ENCODE data around the gene ATP11A. TPM values are rescaled to one million over a fixed set of nuclear protein-coding genes. Genes with fewer than 3 reads are reported as not detected.

ATP11A gene
- total and polyA plus RNA-seq, 4 donors: 18.0 to 24.7 (median 21.5) TPM

DNA sequence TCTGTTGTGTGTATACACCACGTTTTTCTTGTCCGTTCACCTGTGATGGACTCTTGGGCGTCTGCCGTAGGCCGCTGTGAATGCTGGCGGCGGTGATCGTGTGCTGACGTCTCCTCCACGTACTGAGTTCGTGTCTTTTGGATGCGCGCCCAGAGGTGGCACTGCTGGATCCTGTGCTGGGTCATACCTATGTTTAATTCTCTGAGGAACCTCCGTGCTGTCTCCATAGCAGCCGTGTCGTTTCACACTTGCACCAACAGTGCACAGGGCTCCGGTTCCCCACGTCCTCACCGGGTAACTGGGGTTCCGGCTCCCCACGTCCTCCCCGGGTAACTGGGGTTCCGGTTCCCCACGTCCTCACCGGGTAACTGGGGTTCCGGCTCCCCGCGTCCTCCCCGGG, 56.2 kb downstream of the ATP11A start:
- WGBS (ENCODE audit: insufficient coverage): 96% methylated on average over 28 of the region's 29 CpGs
- H3K27ac ChIP-seq (ENCODE audit: low read depth, low read length): no peak overlapping the region
- H3K4me1 ChIP-seq (ENCODE audit: control insufficient read depth, insufficient read depth, low read length): peaks cover 20% of the 10 kb centered on the region
- no peaks in the 10 kb centered on the region for H3K36me3 ChIP-seq (ENCODE audit: control insufficient read depth, insufficient read depth, low read length)
- H3K9me3 ChIP-seq (ENCODE audit: control insufficient read depth, insufficient read depth, low read length): no peaks in the 10 kb centered on the region
- H3K27me3 ChIP-seq (ENCODE audit: control insufficient read depth, insufficient read depth, low read length): peaks cover 3% of the 10 kb centered on the region
- H3K4me3 ChIP-seq (ENCODE audit: low read depth, low read length): no peak overlapping the region
- DNase-seq (ENCODE audit: low read depth in 4 of 6, low spot score in 6 of 6): no peak

GRCh38 chr13:112747256-112747655, 57.4 kb downstream of the ATP11A start:
- Histone ChIP-seq H3K27me3 (ENCODE audit: control insufficient read depth, insufficient read depth, low read length) (peaks cover 3% of the 10 kb centered on the region), H3K36me3 (ENCODE audit: control insufficient read depth, insufficient read depth, low read length) (no peaks in the 10 kb centered on the region), H3K27ac (ENCODE audit: low read depth, low read length) (no peak overlapping the region), H3K9me3 (ENCODE audit: control insufficient read depth, insufficient read depth, low read length) (no peaks in the 10 kb centered on the region), H3K4me3 (ENCODE audit: low read depth, low read length) (no peak overlapping the region), H3K4me1 (ENCODE audit: control insufficient read depth, insufficient read depth, low read length) (peaks cover 12% of the 10 kb centered on the region)
- 32% methylated on average over 9 of the region's 9 CpGs for WGBS (ENCODE audit: insufficient coverage)
- DNase-seq (ENCODE audit: low read depth in 4 of 6, low spot score in 6 of 6): peak in 4 of 6 donors; percentile 43 to 83 (median 64)

DNA sequence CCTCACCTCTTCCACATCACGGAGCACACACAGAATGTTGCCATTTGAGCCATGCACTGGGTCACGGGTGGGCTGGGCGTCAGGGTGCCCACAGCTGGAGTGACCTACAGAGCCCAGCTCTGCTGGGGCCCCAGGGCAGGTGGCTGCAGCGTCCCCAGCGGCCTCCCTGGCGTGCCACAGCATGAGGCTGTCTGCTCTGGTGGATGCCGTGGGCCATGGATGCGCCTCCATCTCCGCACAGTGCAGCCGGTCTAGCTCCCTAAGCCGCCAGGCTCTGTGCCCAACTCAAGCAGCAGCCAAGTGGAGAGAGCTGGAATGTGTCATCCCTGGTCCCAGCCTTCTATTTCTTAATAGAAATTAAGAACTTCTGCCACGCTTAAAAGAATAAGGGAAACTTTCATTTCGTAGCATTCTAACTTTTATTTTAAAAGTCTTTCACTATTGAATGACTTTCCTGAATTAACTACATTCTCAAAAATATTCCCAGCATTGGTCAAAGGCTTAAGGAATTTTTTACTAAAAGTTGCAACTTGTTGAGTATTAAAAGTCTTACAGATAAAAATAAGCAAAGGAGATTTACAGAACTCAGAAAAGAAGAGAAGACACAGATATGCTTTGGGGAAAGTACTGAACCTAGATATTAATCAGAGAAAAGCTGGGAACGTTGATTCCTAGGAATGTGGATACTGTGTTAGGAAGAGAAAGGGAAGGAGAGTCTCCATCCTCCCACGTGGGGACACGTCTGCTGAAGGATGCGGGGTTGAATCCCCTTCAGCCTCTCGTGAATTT, 59.3 kb downstream of the ATP11A start:
- 83% methylated on average over 11 of the region's 18 CpGs for WGBS (ENCODE audit: insufficient coverage)
- Histone ChIP-seq H3K4me3 (ENCODE audit: low read depth, low read length) (no peak overlapping the region), H3K27me3 (ENCODE audit: control insufficient read depth, insufficient read depth, low read length) (peaks cover 3% of the 10 kb centered on the region), H3K4me1 (ENCODE audit: control insufficient read depth, insufficient read depth, low read length) (peaks cover 22% of the 10 kb centered on the region), H3K36me3 (ENCODE audit: control insufficient read depth, insufficient read depth, low read length) (no peaks in the 10 kb centered on the region), H3K27ac (ENCODE audit: low read depth, low read length) (no peak overlapping the region), H3K9me3 (ENCODE audit: control insufficient read depth, insufficient read depth, low read length) (no peaks in the 10 kb centered on the region)
- no peak for DNase-seq (ENCODE audit: low read depth in 4 of 6, low spot score in 6 of 6)

DNA sequence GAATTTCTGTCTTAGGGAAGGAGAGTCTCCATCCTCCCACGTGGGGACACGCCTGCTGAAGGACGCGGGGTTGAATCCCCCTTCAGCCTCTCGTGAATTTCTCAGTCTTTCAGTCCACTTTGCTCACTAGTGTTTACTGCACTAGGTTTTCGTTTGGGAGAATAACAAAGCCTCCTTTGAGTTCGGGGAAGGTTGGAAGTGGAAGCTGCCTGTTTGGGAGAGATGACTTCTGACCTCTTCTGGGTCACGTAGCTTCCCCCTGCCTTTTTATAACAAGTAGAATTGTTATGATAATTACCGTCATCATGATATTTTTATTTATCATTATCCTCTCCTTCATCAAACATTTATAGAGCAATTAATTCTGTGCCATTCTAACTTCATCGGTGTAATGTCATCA, 60.7 kb downstream of the ATP11A start:
- no peak for DNase-seq (ENCODE audit: low read depth in 4 of 6, low spot score in 6 of 6)
- no peak overlapping the region for H3K27ac ChIP-seq (ENCODE audit: low read depth, low read length)
- peaks cover 3% of the 10 kb centered on the region for H3K27me3 ChIP-seq (ENCODE audit: control insufficient read depth, insufficient read depth, low read length)
- peaks cover 26% of the 10 kb centered on the region for H3K4me1 ChIP-seq (ENCODE audit: control insufficient read depth, insufficient read depth, low read length)
- no peaks in the 10 kb centered on the region for H3K9me3 ChIP-seq (ENCODE audit: control insufficient read depth, insufficient read depth, low read length)
- peaks cover 5% of the 10 kb centered on the region for H3K36me3 ChIP-seq (ENCODE audit: control insufficient read depth, insufficient read depth, low read length)
- H3K4me3 ChIP-seq (ENCODE audit: low read depth, low read length): no peak overlapping the region
- 41% methylated on average over 2 of the region's 10 CpGs for WGBS (ENCODE audit: insufficient coverage)

- no peak for DNase-seq (ENCODE audit: low read depth in 4 of 6, low spot score in 6 of 6)
- peaks cover 5% of the 10 kb centered on the region for H3K36me3 ChIP-seq (ENCODE audit: control insufficient read depth, insufficient read depth, low read length)
- peaks cover 32% of the 10 kb centered on the region for H3K4me1 ChIP-seq (ENCODE audit: control insufficient read depth, insufficient read depth, low read length)
- H3K27ac ChIP-seq (ENCODE audit: low read depth, low read length): no peak overlapping the region
- 100% methylated on average over 4 of the region's 7 CpGs for WGBS (ENCODE audit: insufficient coverage)
- H3K27me3 ChIP-seq (ENCODE audit: control insufficient read depth, insufficient read depth, low read length): peaks cover 3% of the 10 kb centered on the region
- no peak overlapping the region for H3K4me3 ChIP-seq (ENCODE audit: low read depth, low read length)
- no peaks in the 10 kb centered on the region for H3K9me3 ChIP-seq (ENCODE audit: control insufficient read depth, insufficient read depth, low read length)
These were observed 61.8 kb downstream of the ATP11A start for GRCh38 chr13:112751617-112752016.

DNA sequence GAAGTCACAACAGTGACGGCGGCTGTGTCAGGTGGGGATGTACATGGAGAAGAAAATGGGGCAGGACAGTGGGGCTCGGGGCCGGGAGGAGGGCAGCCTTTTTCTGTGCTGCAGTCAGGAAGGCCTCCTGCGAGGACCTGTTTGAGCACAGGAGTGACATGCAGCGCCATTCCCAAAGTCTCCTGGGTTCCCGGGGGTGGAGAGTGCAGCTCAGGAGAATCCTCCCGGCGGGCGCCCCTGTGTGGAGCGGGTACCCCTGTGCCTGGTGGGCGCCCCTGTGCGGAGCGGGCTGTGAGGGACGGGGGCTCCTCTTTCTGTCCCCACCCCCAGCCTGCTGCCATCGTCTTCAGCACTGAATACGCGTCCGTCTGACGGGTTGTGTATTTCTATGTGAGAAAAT, 62.4 kb downstream of the ATP11A start:
- no peak overlapping the region for H3K27ac ChIP-seq (ENCODE audit: low read depth, low read length)
- DNase-seq (ENCODE audit: low read depth in 4 of 6, low spot score in 6 of 6): no peak
- peaks cover 32% of the 10 kb centered on the region for H3K4me1 ChIP-seq (ENCODE audit: control insufficient read depth, insufficient read depth, low read length)
- peaks cover 5% of the 10 kb centered on the region for H3K36me3 ChIP-seq (ENCODE audit: control insufficient read depth, insufficient read depth, low read length)
- peaks cover 3% of the 10 kb centered on the region for H3K27me3 ChIP-seq (ENCODE audit: control insufficient read depth, insufficient read depth, low read length)
- no peaks in the 10 kb centered on the region for H3K9me3 ChIP-seq (ENCODE audit: control insufficient read depth, insufficient read depth, low read length)
- 85% methylated on average over 7 of the region's 20 CpGs for WGBS (ENCODE audit: insufficient coverage)
- H3K4me3 ChIP-seq (ENCODE audit: low read depth, low read length): no peak overlapping the region

DNA sequence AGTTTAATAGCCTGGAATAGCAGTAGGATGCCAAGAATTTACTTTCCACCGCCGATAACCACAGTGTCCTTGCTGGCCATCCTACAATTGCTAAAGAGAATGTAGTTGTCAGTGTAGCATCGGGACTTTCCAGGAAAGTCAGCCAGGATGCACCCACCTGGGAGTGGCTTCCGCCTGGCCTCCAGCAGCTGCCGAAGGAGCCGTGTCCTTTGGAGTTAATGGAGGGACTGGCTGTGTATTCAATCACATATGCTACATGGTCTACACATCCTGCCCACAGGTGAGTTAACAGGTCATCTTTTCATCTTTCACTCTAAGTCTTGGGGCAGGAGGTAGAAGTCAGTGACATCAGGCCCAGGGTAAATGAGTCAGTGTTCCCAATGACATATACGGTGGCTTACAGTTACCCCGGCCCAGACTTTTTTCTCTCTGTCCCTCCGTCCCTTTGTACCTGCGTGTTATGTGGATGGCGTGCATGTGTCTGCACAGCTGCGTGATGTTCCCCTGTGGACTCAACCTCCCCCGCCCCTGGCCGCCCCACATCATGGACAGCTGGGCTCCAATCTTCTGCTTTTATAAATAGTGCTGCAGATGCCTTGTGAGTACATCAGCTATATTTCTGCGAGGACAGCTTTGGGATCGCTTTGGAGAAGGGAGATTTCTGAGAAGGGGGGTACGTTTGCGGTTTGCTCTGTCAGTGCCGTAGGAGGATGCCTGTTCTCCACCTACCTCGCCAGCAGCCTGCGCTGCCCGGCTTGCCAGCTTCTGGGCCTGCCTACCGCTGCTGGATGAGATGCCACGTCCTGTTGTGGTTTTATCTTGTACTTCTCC, 63.1 kb downstream of the ATP11A start:
- WGBS (ENCODE audit: insufficient coverage): 85% methylated on average over 15 of the region's 24 CpGs
- Histone ChIP-seq H3K36me3 (ENCODE audit: control insufficient read depth, insufficient read depth, low read length) (peaks cover 5% of the 10 kb centered on the region), H3K4me3 (ENCODE audit: low read depth, low read length) (no peak overlapping the region), H3K27me3 (ENCODE audit: control insufficient read depth, insufficient read depth, low read length) (peaks cover 3% of the 10 kb centered on the region), H3K9me3 (ENCODE audit: control insufficient read depth, insufficient read depth, low read length) (no peaks in the 10 kb centered on the region), H3K4me1 (ENCODE audit: control insufficient read depth, insufficient read depth, low read length) (peaks cover 35% of the 10 kb centered on the region), H3K27ac (ENCODE audit: low read depth, low read length) (no peak overlapping the region)
- peak in 1 of 6 donors; percentile 63 for DNase-seq (ENCODE audit: low read depth in 4 of 6, low spot score in 6 of 6)

DNA sequence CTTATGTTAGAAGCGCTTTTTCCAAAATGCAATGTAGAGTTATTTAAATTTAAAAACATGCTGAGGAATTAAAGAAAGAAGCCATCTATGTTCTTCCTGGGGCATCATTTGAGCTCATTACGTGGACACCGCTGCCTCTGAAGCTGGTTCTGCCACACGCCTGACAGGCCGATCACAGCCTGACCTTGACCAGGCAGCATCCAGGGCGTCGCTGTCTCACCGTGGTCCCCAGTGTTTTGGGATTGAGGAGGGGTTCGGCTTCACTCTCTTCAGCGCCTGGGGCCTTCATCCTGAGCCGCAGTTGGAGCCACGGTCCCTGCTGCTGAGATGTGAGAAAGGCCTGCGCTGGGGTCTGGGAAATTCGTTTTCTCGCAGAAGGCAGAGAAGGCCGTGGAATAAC, 64.0 kb downstream of the ATP11A start:
- DNase-seq (ENCODE audit: low read depth in 4 of 6, low spot score in 6 of 6): peak in 1 of 6 donors; percentile 57
- Histone ChIP-seq H3K27ac (ENCODE audit: low read depth, low read length) (no peak overlapping the region), H3K4me1 (ENCODE audit: control insufficient read depth, insufficient read depth, low read length) (peaks cover 36% of the 10 kb centered on the region), H3K9me3 (ENCODE audit: control insufficient read depth, insufficient read depth, low read length) (no peaks in the 10 kb centered on the region), H3K36me3 (ENCODE audit: control insufficient read depth, insufficient read depth, low read length) (peaks cover 5% of the 10 kb centered on the region), H3K27me3 (ENCODE audit: control insufficient read depth, insufficient read depth, low read length) (peaks cover 3% of the 10 kb centered on the region), H3K4me3 (ENCODE audit: low read depth, low read length) (no peak overlapping the region)
- WGBS (ENCODE audit: insufficient coverage): 83% methylated on average over 15 of the region's 16 CpGs

GRCh38 chr13:112754281-112755025, 64.6 kb downstream of the ATP11A start:
- Histone ChIP-seq H3K4me3 (ENCODE audit: low read depth, low read length) (no peak overlapping the region), H3K9me3 (ENCODE audit: control insufficient read depth, insufficient read depth, low read length) (no peaks in the 10 kb centered on the region), H3K27me3 (ENCODE audit: control insufficient read depth, insufficient read depth, low read length) (peaks cover 3% of the 10 kb centered on the region), H3K27ac (ENCODE audit: low read depth, low read length) (no peak overlapping the region), H3K4me1 (ENCODE audit: control insufficient read depth, insufficient read depth, low read length) (peaks cover 36% of the 10 kb centered on the region), H3K36me3 (ENCODE audit: control insufficient read depth, insufficient read depth, low read length) (peaks cover 5% of the 10 kb centered on the region)
- 94% methylated on average over 28 of the region's 29 CpGs for WGBS (ENCODE audit: insufficient coverage)
- DNase-seq (ENCODE audit: low read depth in 4 of 6, low spot score in 6 of 6): no peak
